HL-60 (cell line): ENCODE data around the gene SOWAHB.

Experiments
- DNase-seq, 2 experiments: peaks; one replicate each; pipeline ENCODE4 v3.0.0-alpha.2; 2010 to 2020; ENCODE audit warnings: low read depth in 1 of 2, low spot score in 1 of 2
- H3K27ac ChIP-seq: fragments of 250-450 bp; sonication (Bioruptor Pico); replicated peaks from 2 replicates; pipeline ENCODE4 v1.5.1; 2020; ENCODE audit warnings: mild to moderate bottlenecking, moderate library complexity
- H3K27me3 ChIP-seq: fragments of 250-450 bp; sonication (Bioruptor Pico); 2 replicates; pipeline ENCODE4 v1.5.1; 2021; ENCODE audit warnings: mild to moderate bottlenecking, moderate library complexity; ENCODE audit not compliant: insufficient read depth, poor library complexity, severe bottlenecking
- H3K4me3 ChIP-seq: replicated peaks from 2 replicates; pipeline ENCODE4 v1.5.1; 2011; ENCODE audit warnings: mild to moderate bottlenecking, control low read depth, low read length; ENCODE audit not compliant: insufficient read depth
- GABPA ChIP-seq: IDR thresholded peaks from 2 replicates; pipeline ENCODE4 v1.6.1; 2012; ENCODE audit warnings: low read depth
- POLR2AphosphoS5 ChIP-seq: IDR thresholded peaks from 2 replicates; pipeline ENCODE4 v1.6.1; 2012; ENCODE audit warnings: low read depth
- SPI1 ChIP-seq: IDR thresholded peaks from 2 replicates; pipeline ENCODE4 v1.6.1; 2012; ENCODE audit warnings: low read depth, mild to moderate bottlenecking, borderline replicate concordance
- long read RNA-seq: library from polyadenylated mRNA; unstranded; transcript quantifications from one replicate; pipeline ENCODE4 v2.0.0, GENCODE V29; 2020
- TF ChIP-seq, protein P1 (sequence below): IDR thresholded peaks from 2 replicates; pipeline ENCODE4 v1.6.1; 2012; ENCODE audit warnings: low read depth; ENCODE audit not compliant: insufficient replicate concordance
- TF ChIP-seq, protein P2 (sequence below): IDR thresholded peaks from one replicate; pipeline ENCODE4 v1.5.1; 2011; ENCODE audit warnings: low read length, control low read depth, inconsistent platforms; ENCODE audit not compliant: insufficient read depth

Gene SOWAHB, protein sequence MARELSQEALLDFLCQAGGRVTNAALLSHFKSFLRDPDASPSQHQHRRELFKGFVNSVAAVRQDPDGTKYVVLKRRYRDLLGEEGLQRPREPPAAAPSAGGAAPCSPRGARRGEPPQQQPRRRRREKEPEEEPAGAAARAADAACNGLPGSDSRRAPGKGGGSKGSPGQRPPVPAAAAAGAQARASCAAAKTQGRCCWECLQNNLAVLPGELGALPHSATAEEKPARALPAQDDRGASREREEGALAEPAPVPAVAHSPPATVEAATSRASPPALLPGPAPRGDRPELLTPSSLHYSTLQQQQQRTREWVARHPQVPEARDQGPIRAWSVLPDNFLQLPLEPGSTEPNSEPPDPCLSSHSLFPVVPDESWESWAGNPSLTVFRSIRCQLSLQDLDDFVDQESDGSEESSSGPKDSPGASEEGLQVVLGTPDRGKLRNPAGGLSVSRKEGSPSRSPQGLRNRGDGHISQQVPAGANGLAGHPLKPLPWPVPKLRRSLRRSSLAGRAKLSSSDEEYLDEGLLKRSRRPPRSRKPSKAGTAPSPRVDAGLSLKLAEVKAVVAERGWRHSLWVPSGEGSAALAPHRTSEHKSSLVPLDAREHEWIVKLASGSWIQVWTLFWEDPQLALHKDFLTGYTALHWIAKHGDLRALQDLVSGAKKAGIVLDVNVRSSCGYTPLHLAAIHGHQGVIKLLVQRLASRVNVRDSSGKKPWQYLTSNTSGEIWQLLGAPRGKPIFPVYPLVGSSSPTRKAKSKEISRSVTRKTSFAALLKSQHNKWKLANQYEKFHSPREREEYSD
- long read RNA-seq = 0 reads

- DNase-seq = no peak
- Histone ChIP-seq H3K4me3 (no peak within 1 kb of the TSS; the same call in 1 of the 2 replicates), H3K27ac (no peak within 1 kb of the TSS), H3K27me3 (peaks cover 51% of the 10 kb centered on the region)
- TF ChIP-seq, protein P1, sequence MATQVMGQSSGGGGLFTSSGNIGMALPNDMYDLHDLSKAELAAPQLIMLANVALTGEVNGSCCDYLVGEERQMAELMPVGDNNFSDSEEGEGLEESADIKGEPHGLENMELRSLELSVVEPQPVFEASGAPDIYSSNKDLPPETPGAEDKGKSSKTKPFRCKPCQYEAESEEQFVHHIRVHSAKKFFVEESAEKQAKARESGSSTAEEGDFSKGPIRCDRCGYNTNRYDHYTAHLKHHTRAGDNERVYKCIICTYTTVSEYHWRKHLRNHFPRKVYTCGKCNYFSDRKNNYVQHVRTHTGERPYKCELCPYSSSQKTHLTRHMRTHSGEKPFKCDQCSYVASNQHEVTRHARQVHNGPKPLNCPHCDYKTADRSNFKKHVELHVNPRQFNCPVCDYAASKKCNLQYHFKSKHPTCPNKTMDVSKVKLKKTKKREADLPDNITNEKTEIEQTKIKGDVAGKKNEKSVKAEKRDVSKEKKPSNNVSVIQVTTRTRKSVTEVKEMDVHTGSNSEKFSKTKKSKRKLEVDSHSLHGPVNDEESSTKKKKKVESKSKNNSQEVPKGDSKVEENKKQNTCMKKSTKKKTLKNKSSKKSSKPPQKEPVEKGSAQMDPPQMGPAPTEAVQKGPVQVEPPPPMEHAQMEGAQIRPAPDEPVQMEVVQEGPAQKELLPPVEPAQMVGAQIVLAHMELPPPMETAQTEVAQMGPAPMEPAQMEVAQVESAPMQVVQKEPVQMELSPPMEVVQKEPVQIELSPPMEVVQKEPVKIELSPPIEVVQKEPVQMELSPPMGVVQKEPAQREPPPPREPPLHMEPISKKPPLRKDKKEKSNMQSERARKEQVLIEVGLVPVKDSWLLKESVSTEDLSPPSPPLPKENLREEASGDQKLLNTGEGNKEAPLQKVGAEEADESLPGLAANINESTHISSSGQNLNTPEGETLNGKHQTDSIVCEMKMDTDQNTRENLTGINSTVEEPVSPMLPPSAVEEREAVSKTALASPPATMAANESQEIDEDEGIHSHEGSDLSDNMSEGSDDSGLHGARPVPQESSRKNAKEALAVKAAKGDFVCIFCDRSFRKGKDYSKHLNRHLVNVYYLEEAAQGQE = no peak
- TF ChIP-seq, protein P2, sequence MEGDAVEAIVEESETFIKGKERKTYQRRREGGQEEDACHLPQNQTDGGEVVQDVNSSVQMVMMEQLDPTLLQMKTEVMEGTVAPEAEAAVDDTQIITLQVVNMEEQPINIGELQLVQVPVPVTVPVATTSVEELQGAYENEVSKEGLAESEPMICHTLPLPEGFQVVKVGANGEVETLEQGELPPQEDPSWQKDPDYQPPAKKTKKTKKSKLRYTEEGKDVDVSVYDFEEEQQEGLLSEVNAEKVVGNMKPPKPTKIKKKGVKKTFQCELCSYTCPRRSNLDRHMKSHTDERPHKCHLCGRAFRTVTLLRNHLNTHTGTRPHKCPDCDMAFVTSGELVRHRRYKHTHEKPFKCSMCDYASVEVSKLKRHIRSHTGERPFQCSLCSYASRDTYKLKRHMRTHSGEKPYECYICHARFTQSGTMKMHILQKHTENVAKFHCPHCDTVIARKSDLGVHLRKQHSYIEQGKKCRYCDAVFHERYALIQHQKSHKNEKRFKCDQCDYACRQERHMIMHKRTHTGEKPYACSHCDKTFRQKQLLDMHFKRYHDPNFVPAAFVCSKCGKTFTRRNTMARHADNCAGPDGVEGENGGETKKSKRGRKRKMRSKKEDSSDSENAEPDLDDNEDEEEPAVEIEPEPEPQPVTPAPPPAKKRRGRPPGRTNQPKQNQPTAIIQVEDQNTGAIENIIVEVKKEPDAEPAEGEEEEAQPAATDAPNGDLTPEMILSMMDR = no peak
- TF ChIP-seq SPI1 (no peak), POLR2AphosphoS5 (no peak), GABPA (no peak)
These were observed at the start of gene SOWAHB for GRCh38 chr4:76897536-76898384. Gene SOWAHB (minus strand): TSS chr4:76898144. CDS start chr4:76897849, 295 bp downstream.

DNA sequence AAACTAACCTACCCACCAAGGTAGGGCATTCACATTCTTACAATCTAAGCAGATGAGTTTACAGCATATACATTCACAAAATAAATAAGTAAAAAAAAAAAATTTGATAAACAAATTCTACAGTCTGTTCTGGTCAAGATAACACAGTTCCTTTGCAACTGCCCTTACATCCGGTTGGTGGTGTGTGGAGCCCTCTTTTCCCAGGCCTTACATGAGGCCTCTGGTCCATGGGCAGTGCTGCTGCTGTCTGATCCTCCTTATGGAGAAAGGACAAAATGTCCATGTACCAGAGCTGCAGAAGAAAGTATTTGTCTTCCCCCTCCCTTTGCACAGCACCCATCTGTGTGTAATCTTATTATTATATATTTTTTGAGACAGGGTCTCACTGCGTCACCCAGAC, 49.4 kb upstream of the SOWAHB start:
- no peak for TF ChIP-seq GABPA
- TF ChIP-seq SPI1 = no peak
- TF ChIP-seq, protein P1 = no peak
- no peaks in the 10 kb centered on the region for H3K27me3 ChIP-seq
- no peak overlapping the region for H3K27ac ChIP-seq
- H3K4me3 ChIP-seq = no peak overlapping the region
- DNase-seq = no peak

DNA sequence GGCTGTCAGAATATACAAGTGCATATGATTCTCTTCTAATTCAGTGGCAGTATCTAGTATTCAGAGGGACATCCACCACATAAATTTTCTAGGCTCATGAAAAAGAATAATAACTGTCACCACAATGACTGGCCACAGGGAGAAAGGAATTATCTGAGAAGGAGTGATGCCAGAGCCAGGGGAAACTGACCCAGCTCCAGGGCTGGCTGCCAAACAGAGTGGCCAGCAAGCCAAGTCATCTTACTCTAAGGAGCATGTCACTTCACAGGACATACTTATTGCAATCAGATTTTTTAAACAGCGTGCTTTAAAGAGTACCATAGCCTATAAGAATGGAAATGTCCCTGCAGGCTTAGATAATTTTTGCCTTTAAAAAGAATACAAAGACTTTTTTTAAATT, 45.8 kb upstream of the SOWAHB start:
- no peak for DNase-seq
- no peak for TF ChIP-seq GABPA
- no peak for TF ChIP-seq POLR2AphosphoS5
- TF ChIP-seq SPI1 = no peak
- TF ChIP-seq, protein P1 = no peak
- Histone ChIP-seq H3K27me3 (no peaks in the 10 kb centered on the region), H3K4me3 (no peak overlapping the region), H3K27ac (no peak overlapping the region)
